ENCODE data around the gene TBC1D1. TPM values are rescaled to one million over a fixed set of nuclear protein-coding genes. Genes with fewer than 3 reads are reported as not detected.

TBC1D1 gene
- total and polyA plus RNA-seq, 2 of the 8 experiments (the other 6 are each of a cell fraction or from before 2014, with no cell fraction given): 96.9 to 162 TPM

DNA sequence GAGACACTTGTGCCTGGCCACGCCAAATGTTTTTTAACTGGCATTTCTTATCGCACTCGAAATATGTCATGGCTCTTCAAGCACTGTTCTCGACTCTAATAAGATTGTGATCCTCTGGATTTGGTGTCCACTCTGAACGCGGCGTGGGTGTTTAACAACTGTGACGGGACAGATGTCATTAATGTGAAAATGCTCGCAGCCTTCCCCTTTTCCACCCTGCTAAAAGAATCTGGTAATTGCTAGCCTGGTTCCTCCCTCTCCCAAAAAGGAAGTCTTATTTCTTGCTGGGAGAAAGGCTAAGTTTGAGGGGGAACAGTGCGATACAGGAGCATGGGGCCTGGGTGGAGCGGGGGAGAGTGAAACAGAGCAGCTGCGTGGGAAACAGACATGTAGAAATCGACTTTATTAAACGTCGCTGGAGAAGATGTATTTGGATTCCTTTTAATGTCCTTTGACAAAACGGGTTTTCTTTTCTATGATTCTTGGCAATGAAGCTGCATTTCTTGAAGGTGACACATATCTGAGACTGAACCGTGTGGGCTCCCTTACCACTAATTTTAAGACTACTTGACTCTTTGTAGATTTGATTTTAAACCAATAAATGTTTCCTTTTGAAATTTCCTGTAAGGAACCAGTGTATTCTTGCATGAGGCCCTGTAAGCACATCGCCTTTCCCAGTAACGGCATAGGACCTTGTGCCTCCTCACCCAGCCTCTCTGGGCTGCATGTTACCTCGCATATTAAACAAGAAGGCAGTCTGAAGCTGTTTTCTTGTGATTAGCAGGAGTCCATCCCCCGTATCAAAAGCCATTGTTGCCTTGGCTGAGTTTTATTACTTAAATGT, 17.8 kb downstream of the TBC1D1 start:
- TF ChIP-seq, protein P1, sequence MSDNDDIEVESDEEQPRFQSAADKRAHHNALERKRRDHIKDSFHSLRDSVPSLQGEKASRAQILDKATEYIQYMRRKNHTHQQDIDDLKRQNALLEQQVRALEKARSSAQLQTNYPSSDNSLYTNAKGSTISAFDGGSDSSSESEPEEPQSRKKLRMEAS (IDR thresholded peaks at IDR 0.05): no peak
- no peak for TF ChIP-seq RNF2 (IDR thresholded peaks at IDR 0.05; ENCODE audit: borderline replicate concordance, low read depth, low read length, missing control alignments, poor library complexity, severe bottlenecking)
- TF ChIP-seq RXRA (IDR thresholded peaks at IDR 0.05; ENCODE audit: insufficient read depth, low read depth, low read length): no peak
- no peak for TF ChIP-seq ASH2L (IDR thresholded peaks at IDR 0.05; ENCODE audit: low read length)
- no peak for TF ChIP-seq HDAC2 (IDR thresholded peaks at IDR 0.05; ENCODE audit: borderline replicate concordance in 1 of 2, low read depth in 2 of 2, low read length in 2 of 2)
- no peak for TF ChIP-seq KDM4A (IDR thresholded peaks at IDR 0.05; ENCODE audit: low read depth, low read length, severe bottlenecking)
- H3K79me1 ChIP-seq (ENCODE audit: low read depth, low read length): no peaks in the 10 kb centered on the region
- no peak overlapping the region for H3K14ac ChIP-seq (ENCODE audit: insufficient read length)
- no peak overlapping the region for H4K91ac ChIP-seq (replicated peaks; ENCODE audit: insufficient read length, low read length)
- H2AFZ ChIP-seq (ENCODE audit: low read length): 0 out of 2 replicates have a peak overlapping the region, but pooled peaks have one; percentile 14
- H2BK12ac ChIP-seq (ENCODE audit: low read depth, low read length): no peak overlapping the region
- FAIRE-seq (no peak), DNase-seq (ENCODE audit: low read depth in 1 of 2, low spot score in 2 of 2) (no peak)
- H4K5ac ChIP-seq (ENCODE audit: insufficient read length, low read depth, low read length): no peak overlapping the region
- H3K9ac ChIP-seq (replicated peaks in 1 of 4; ENCODE audit: extremely low read depth in 1 of 4, low read depth in 3 of 4, low read length in 3 of 4): no peak overlapping the region; a peak in 1 of 7 replicates
- no peaks in the 10 kb centered on the region for H4K20me1 ChIP-seq (replicated peaks in 1 of 2; ENCODE audit: control insufficient read depth in 1 of 2, insufficient read depth in 2 of 2, low read length in 2 of 2)
- H3K9me3 ChIP-seq (ENCODE audit: insufficient read depth in 2 of 2, low read depth in 1 of 2, low read length in 1 of 2): no peaks in the 10 kb centered on the region
- no peak overlapping the region for H2BK20ac ChIP-seq (ENCODE audit: low read length)
- no peaks in the 10 kb centered on the region; a peak in 1 of 7 replicates for H3K4me1 ChIP-seq (replicated peaks in 1 of 4; ENCODE audit: control insufficient read depth in 3 of 4, insufficient read depth in 4 of 4, low read length in 3 of 4)
- H3K4ac ChIP-seq (replicated peaks; ENCODE audit: insufficient read length, low read depth, low read length): no peak overlapping the region
- no peaks in the 10 kb centered on the region for H3K27me3 ChIP-seq (replicated peaks in 1 of 4; ENCODE audit: control insufficient read depth in 3 of 4, extremely low read depth in 1 of 4, insufficient read depth in 3 of 4, low read length in 3 of 4)
- H2BK5ac ChIP-seq (ENCODE audit: low read depth, low read length): no peak overlapping the region
- ChIA-PET POLR2A (ENCODE audit: partially characterized antibody) (no interaction called here), CTCF (ENCODE audit: partially characterized antibody) (interaction anchor here (1.3 kb wide), 2 partner anchors 20 to 127 kb away, joined by 3 to 5 read pairs; no protein-coding TSS in a partner anchor)
- no peak overlapping the region for H2BK120ac ChIP-seq (replicated peaks; ENCODE audit: low read depth, low read length)
- WGBS, 2 experiments (ENCODE audit: extremely low coverage in 1 of 2, insufficient coverage in 1 of 2, insufficient read length in 1 of 2, insufficient replicate concordance in 2 of 2, low coverage in 1 of 2, low lambda C conversion rate in 2 of 2, missing lambda C conversion rate in 1 of 2): 88% methylated on average over 21 of the region's 21 CpGs; no CpG with 5 or more reads in 1 of the 2 experiments
- no peak overlapping the region for H3K56ac ChIP-seq (replicated peaks; ENCODE audit: insufficient read length, low read depth, low read length)
- H3K4me2 ChIP-seq (ENCODE audit: insufficient read depth in 1 of 2, low read depth in 2 of 2, low read length in 2 of 2): no peak overlapping the region
- no peaks in the 10 kb centered on the region for H3K36me3 ChIP-seq (ENCODE audit: control insufficient read depth in 2 of 4, insufficient read depth in 4 of 4, low read length in 3 of 4)
- no peak overlapping the region for H3K27ac ChIP-seq (ENCODE audit: low read depth, low read length)
- no peak overlapping the region for H2AK5ac ChIP-seq (ENCODE audit: low read depth, low read length)
- H3K4me3 ChIP-seq (ENCODE audit: extremely low read depth in 1 of 4, insufficient read depth in 2 of 4, low read depth in 3 of 4, low read length in 4 of 4): no peak overlapping the region
- H3K23me2 ChIP-seq (ENCODE audit: low read depth, low read length): no peaks in the 10 kb centered on the region
- H3K79me2 ChIP-seq (ENCODE audit: control insufficient read depth in 1 of 2, insufficient read depth in 2 of 2, low read length in 2 of 2): no peaks in the 10 kb centered on the region
- H2BK15ac ChIP-seq (ENCODE audit: low read length): no peak overlapping the region
- no peak overlapping the region for H3K18ac ChIP-seq (ENCODE audit: extremely low read depth, low read length)
- H4K8ac ChIP-seq (ENCODE audit: extremely low read depth, insufficient read depth, low read length): no peak overlapping the region; the same call in 1 of the 2 replicates
- H3K23ac ChIP-seq (ENCODE audit: insufficient read length): no peak overlapping the region
